OCI-LY1 (cell line): ENCODE measurements around the gene GOLGA8T.
"Not testable (repeated sequence)": the region's sequence is repeated elsewhere in the genome, so short reads cannot be mapped to it uniquely, and the experiment has no call there.

ENCODE experiments used
- H2AFZ ChIP-seq: fragments of 200-600 bp; sonication (generic), shearing (Covaris generic); 2 replicates; pipeline ENCODE4 v1.6.0; 2014; ENCODE audit warnings: antibody characterized with exemption, mild to moderate bottlenecking, low read length
- H3F3A ChIP-seq: fragments of 200-600 bp; sonication (generic), shearing (Covaris generic); 2 replicates; pipeline ENCODE4 v1.6.0; 2014; ENCODE audit warnings: mild to moderate bottlenecking, antibody characterized with exemption, low read length, moderate library complexity; ENCODE audit not compliant: insufficient read depth
- H3K27ac ChIP-seq: fragments of 200-600 bp; sonication (generic); 2 replicates; pipeline ENCODE4 v1.5.1; 2014; ENCODE audit warnings: low read length, mixed run types, mild to moderate bottlenecking, low read depth; ENCODE audit not compliant: poor library complexity, severe bottlenecking
- H3K27me3 ChIP-seq: fragments of 200-600 bp; sonication (generic); 2 replicates; pipeline ENCODE4 v1.6.0; 2014; ENCODE audit warnings: antibody characterized with exemption, mild to moderate bottlenecking, low read length, moderate library complexity; ENCODE audit not compliant: insufficient read depth
- H3K36me3 ChIP-seq: fragments of 200-600 bp; sonication (generic); 2 replicates; pipeline ENCODE4 v1.6.1; 2014; ENCODE audit warnings: mild to moderate bottlenecking, antibody characterized with exemption, low read length, moderate library complexity, mixed read lengths; ENCODE audit not compliant: insufficient read depth
- H3K4me1 ChIP-seq: fragments of 200-600 bp; sonication (generic); 2 replicates; pipeline ENCODE4 v1.5.1; 2014; ENCODE audit warnings: mild to moderate bottlenecking, low read length, moderate library complexity; ENCODE audit not compliant: insufficient read depth, severe bottlenecking
- H3K4me2 ChIP-seq: fragments of 200-600 bp; sonication (generic), shearing (Covaris generic); 2 replicates; pipeline ENCODE4 v1.6.1; 2014; ENCODE audit warnings: low read length
- H3K4me3 ChIP-seq: fragments of 200-600 bp; sonication (generic); 2 replicates; pipeline ENCODE4 v1.5.1; 2014; ENCODE audit warnings: low read length, low read depth, mild to moderate bottlenecking, mixed read lengths; ENCODE audit not compliant: poor library complexity, severe bottlenecking
- H3K79me2 ChIP-seq: fragments of 200-600 bp; shearing (Covaris generic); 2 replicates; pipeline ENCODE4 v1.6.1; 2016; ENCODE audit warnings: mixed run types, low read length, mixed read lengths; ENCODE audit not compliant: insufficient read depth
- H3K9ac ChIP-seq: fragments of 200-600 bp; sonication (generic), shearing (Covaris generic); 2 replicates; pipeline ENCODE4 v1.6.1; 2014; ENCODE audit warnings: mild to moderate bottlenecking, low read length, mixed read lengths
- H3K9me2 ChIP-seq: fragments of 200-600 bp; sonication (generic), shearing (Covaris generic); 2 replicates; pipeline ENCODE4 v1.6.1; 2014; ENCODE audit warnings: low read depth, mild to moderate bottlenecking, low read length, mixed read lengths
- H3K9me3 ChIP-seq: fragments of 200-600 bp; shearing (Covaris generic); 2 replicates; pipeline ENCODE4 v1.6.1; 2014; ENCODE audit warnings: low read length, mixed read lengths
- H4K20me1 ChIP-seq: fragments of 200-600 bp; sonication (generic), shearing (Covaris generic); 2 replicates; pipeline ENCODE4 v1.6.0; 2016; ENCODE audit warnings: mild to moderate bottlenecking, low read length; ENCODE audit not compliant: insufficient read depth

Gene GOLGA8T

GRCh38 chr15:30192119-30192745 is 57.4 kb downstream of the GOLGA8T start:
- H3K9me3 ChIP-seq, H3K4me2 ChIP-seq, H4K20me1 ChIP-seq, H3K4me1 ChIP-seq, H3K27me3 ChIP-seq, H2AFZ ChIP-seq, H3K9ac ChIP-seq, H3K27ac ChIP-seq, H3K9me2 ChIP-seq, H3K36me3 ChIP-seq, H3K79me2 ChIP-seq, H3F3A ChIP-seq, H3K4me3 ChIP-seq: not testable (repeated sequence)

GRCh38 chr15:30192892-30193291 is 58.0 kb downstream of the GOLGA8T start:
- H3K9me2 ChIP-seq, H4K20me1 ChIP-seq, H3K79me2 ChIP-seq, H3K4me2 ChIP-seq, H3K27me3 ChIP-seq, H3K36me3 ChIP-seq, H3F3A ChIP-seq, H3K27ac ChIP-seq, H3K9ac ChIP-seq, H2AFZ ChIP-seq, H3K4me1 ChIP-seq, H3K9me3 ChIP-seq, H3K4me3 ChIP-seq: not testable (repeated sequence)
